NCI-H1694 (cell line): ENCODE data around the gene HOXC12.

ENCODE experiments used
- DNase-seq: peaks from one replicate; lab custom pipeline; 2025; lab: John Stamatoyannopoulos, UW

Gene HOXC12

GRCh38 chr12:53972722-53973235 lies 18.1 kb downstream of the HOXC12 start, which contains the start of gene HOXC11:
HOXC11 (plus strand) TSS chr12:53973126; CDS start chr12:53973242, 116 bp downstream.
- no peak for DNase-seq

- no peak for DNase-seq
Observed at GRCh38 chr12:53973236-53974042, 18.7 kb downstream of the HOXC12 start.

GRCh38 chr12:53974084-53975063 lies 19.7 kb downstream of the HOXC12 start, which contains the start of gene HOTAIR:
HOTAIR (minus strand) TSS chr12:53974954.
- DNase-seq: no peak

GRCh38 chr12:53975064-53975471 lies 20.4 kb downstream of the HOXC12 start:
- no peak for DNase-seq

- no peak for DNase-seq
Observed at GRCh38 chr12:53975479-53976152, 20.9 kb downstream of the HOXC12 start.

- DNase-seq: no peak
Observed at GRCh38 chr12:53976172-53976822, 21.6 kb downstream of the HOXC12 start.

GRCh38 chr12:53976823-53977595 lies 22.3 kb downstream of the HOXC12 start:
- DNase-seq: no peak

GRCh38 chr12:53977596-53978445 lies 23.1 kb downstream of the HOXC12 start:
- no peak for DNase-seq

GRCh38 chr12:53978477-53979356 lies 24.0 kb downstream of the HOXC12 start:
- DNase-seq: no peak

- DNase-seq: no peak
Observed at GRCh38 chr12:53980104-53980801, 25.6 kb downstream of the HOXC12 start.

GRCh38 chr12:53980802-53981496 lies 26.2 kb downstream of the HOXC12 start:
- DNase-seq: no peak

- DNase-seq: no peak
Observed at GRCh38 chr12:53981634-53982565, 27.2 kb downstream of the HOXC12 start.

- DNase-seq: no peak
Observed at GRCh38 chr12:53982648-53983567, 28.2 kb downstream of the HOXC12 start.

GRCh38 chr12:53983568-53983949 lies 28.9 kb downstream of the HOXC12 start:
- no peak for DNase-seq

- no peak for DNase-seq
Observed at GRCh38 chr12:53983950-53984572, 29.4 kb downstream of the HOXC12 start.
